Motor neuron (in vitro differentiated cells): Measurements from ENCODE around the gene SP9. TPM values are rescaled to one million over a fixed set of nuclear protein-coding genes. Genes with fewer than 3 reads are reported as not detected.

ENCODE experiments used
- ATAC-seq, 8 experiments: fragments of 200-7000 bp; cut with Tn5 transposase; replicated peaks in 6 of 8; 2 replicates each; pipeline ENCODE4 v1.8.0; 2021; ENCODE audit warnings: mild to moderate bottlenecking in 8 of 8, moderate library complexity in 8 of 8
- H3K27ac ChIP-seq, 2 donors: fragments of 250-450 bp; sonication (Bioruptor Pico); 2 replicates each; pipeline ENCODE4 v1.9.0; 2021; ENCODE audit warnings: antibody characterized with exemption in 2 of 2, mild to moderate bottlenecking in 2 of 2, moderate library complexity in 1 of 2
- H3K4me1 ChIP-seq, 2 donors: fragments of 250-450 bp; sonication (Bioruptor Pico); replicated peaks in 1 of 2; 2 replicates each; pipeline ENCODE4 v1.6.1; 2021; ENCODE audit warnings: antibody characterized with exemption in 2 of 2, mild to moderate bottlenecking in 2 of 2, moderate library complexity in 1 of 2
- H3K4me3 ChIP-seq, 5 donors: fragments of 250-450 bp; sonication (Bioruptor Pico); 2 replicates each; pipeline ENCODE4 v1.9.0; 2021; ENCODE audit warnings: antibody characterized with exemption in 5 of 5, mild to moderate bottlenecking in 5 of 5, moderate library complexity in 4 of 5
- WGBS, 10 experiments: fragments of 450-650 bp; shearing (Covaris generic); methylation state at CpG; one replicate each; pipeline ENCODE4 v1.0.0; 2022; 5-methylcytosine and 5-hydroxymethylcytosine counted together
- in situ Hi-C, 9 experiments: fragments of 400-800 bp; cut with MboI; loops; one replicate each; pipeline ENCODE4 v1.15.0; 2021; ENCODE audit warnings: low sequenced_read_pairs in 9 of 9, low pct_unique_long_range_greater_than_20kb in 2 of 9; ENCODE audit not compliant: unreplicated experiment in 9 of 9
- total RNA-seq, 8 experiments: library from RNA; unstranded; fragments of 300-600 nt; gene quantifications; 2 replicates each; pipeline versions ENCODE4 v1.2.3 to v1.2.4, GENCODE V29; 2022

Gene SP9
- total RNA-seq: 10 to 100 TPM in 3 of 8 experiments, 1 to 10 TPM in 1, under 1 TPM in 2, not detected in 2; 0.15 to 13.2 (median 11.2) TPM

- ATAC-seq: peak; percentile 57 to 73 (median 68)
- Histone ChIP-seq H3K4me3 (peak within 1 kb of the TSS; percentile 42 to 61 (median 57)), H3K27ac (no peak within 1 kb of the TSS), H3K4me1 (peaks cover 25 to 31% of the 10 kb centered on the region in 2 donors)
- 0 to 1% (median 0%) methylated on average over 1 to 10 of the region's 44 CpGs; no CpG with 5 or more reads in 6 of the 10 experiments for WGBS, 10 experiments
- in situ Hi-C loops: loop anchor here in 6 of 9 experiments (25.0 kb wide), 5 partner anchors 98 to 1298 kb away; partner anchors contain the start of gene OLA1 (in 1 of the 6)
Measured at GRCh38 chr2:174334781-174335251, at the start of gene SP9. Gene SP9 (plus strand): TSS chr2:174334954. CDS start chr2:174335093, 139 bp downstream.

GRCh38 chr2:174286172-174286571 lies 48.6 kb upstream of the SP9 start:
- in situ Hi-C loops: no loop called here
- no peak overlapping the region for H3K4me3 ChIP-seq
- 45 to 100% (median 90%) methylated on average over 1 to 2 of the region's 2 CpGs; no CpG with 5 or more reads in 4 of the 10 experiments for WGBS, 10 experiments
- no peaks in the 10 kb centered on the region for H3K4me1 ChIP-seq
- ATAC-seq: no peak
- H3K27ac ChIP-seq: no peak overlapping the region

- Histone ChIP-seq H3K4me3 (no peak overlapping the region), H3K4me1 (no peaks in the 10 kb centered on the region), H3K27ac (no peak overlapping the region)
- in situ Hi-C loops: no loop called here
- ATAC-seq: no peak
- WGBS, 10 experiments: 0 to 100% (median 94%) methylated on average over 1 of the region's 1 CpG; no CpG with 5 or more reads in 2 of the 10 experiments
Measured at GRCh38 chr2:174292908-174293307, 41.8 kb upstream of the SP9 start.

- 25 to 100% (median 77%) methylated on average over 1 to 3 of the region's 3 CpGs; no CpG with 5 or more reads in 3 of the 10 experiments for WGBS, 10 experiments
- in situ Hi-C loops: no loop called here
- Histone ChIP-seq H3K27ac (no peak overlapping the region), H3K4me1 (no peaks in the 10 kb centered on the region), H3K4me3 (no peak overlapping the region)
- ATAC-seq: no peak
Measured at GRCh38 chr2:174300114-174300513, 34.6 kb upstream of the SP9 start.

GRCh38 chr2:174312581-174313234 lies 22.0 kb upstream of the SP9 start:
- no peak overlapping the region for H3K27ac ChIP-seq
- 60 to 100% (median 83%) methylated on average over 1 to 2 of the region's 2 CpGs; no CpG with 5 or more reads in 2 of the 10 experiments for WGBS, 10 experiments
- H3K4me3 ChIP-seq: no peak overlapping the region
- H3K4me1 ChIP-seq: peaks cover 0 to 4% of the 10 kb centered on the region in 2 donors
- in situ Hi-C loops: no loop called here
- ATAC-seq: peak in 1 of 8 experiments; percentile 19

GRCh38 chr2:174322149-174322548 lies 12.6 kb upstream of the SP9 start:
- 67 to 100% (median 94%) methylated on average over 1 of the region's 1 CpG; no CpG with 5 or more reads in 4 of the 10 experiments for WGBS, 10 experiments
- in situ Hi-C loops: no loop called here
- no peak for ATAC-seq

GRCh38 chr2:174322746-174323145 lies 12.0 kb upstream of the SP9 start:
- Histone ChIP-seq H3K4me3 (no peak overlapping the region), H3K4me1 (peaks cover 0 to 7% of the 10 kb centered on the region in 2 donors), H3K27ac (no peak overlapping the region)
- in situ Hi-C loops: no loop called here
- WGBS, 10 experiments: 0 to 100% (median 66%) methylated on average over 1 of the region's 1 CpG
- no peak for ATAC-seq

More at GRCh38 chr2:174322149-174322548, 12.6 kb upstream of the SP9 start:
- Histone ChIP-seq H3K4me1 (peaks cover 0 to 7% of the 10 kb centered on the region in 2 donors), H3K4me3 (no peak overlapping the region), H3K27ac (no peak overlapping the region)

GRCh38 chr2:174324530-174324929 lies 10.2 kb upstream of the SP9 start:
- Histone ChIP-seq H3K4me1 (peaks cover 17 to 21% of the 10 kb centered on the region in 2 donors), H3K27ac (no peak overlapping the region), H3K4me3 (no peak overlapping the region)
- 14 to 100% (median 69%) methylated on average over 1 to 2 of the region's 2 CpGs; no CpG with 5 or more reads in 3 of the 10 experiments for WGBS, 10 experiments
- in situ Hi-C loops: no loop called here
- ATAC-seq: no peak

- Histone ChIP-seq H3K4me3 (peak overlapping the region in 4 of 5 donors; percentile 18 to 32 (median 30)), H3K4me1 (peaks cover 21 to 22% of the 10 kb centered on the region in 2 donors), H3K27ac (no peak overlapping the region)
- WGBS, 10 experiments: 14 to 75% (median 51%) methylated on average over 1 to 16 of the region's 30 CpGs; no CpG with 5 or more reads in 1 of the 10 experiments
- in situ Hi-C loops: loop anchor here in 6 of 9 experiments (25.0 kb wide), 5 partner anchors 88 to 1288 kb away; partner anchors contain the start of gene OLA1 (in 1 of the 6)
- peak in 5 of 8 experiments; percentile 10 to 52 (median 27) for ATAC-seq
Measured at GRCh38 chr2:174325373-174326160, 9.2 kb upstream of the SP9 start.

GRCh38 chr2:174326161-174327020 lies 8.4 kb upstream of the SP9 start:
- Histone ChIP-seq H3K4me3 (peak overlapping the region; percentile 5 to 32 (median 29)), H3K27ac (no peak overlapping the region), H3K4me1 (peaks cover 27 to 30% of the 10 kb centered on the region in 2 donors)
- WGBS, 10 experiments: 0 to 40% (median 15%) methylated on average over 2 to 12 of the region's 63 CpGs; no CpG with 5 or more reads in 3 of the 10 experiments
- in situ Hi-C loops: loop anchor here in 6 of 9 experiments (25.0 kb wide), 5 partner anchors 89 to 1289 kb away; partner anchors contain the start of gene OLA1 (in 1 of the 6)
- peak in 7 of 8 experiments; percentile 31 to 57 (median 47) for ATAC-seq

GRCh38 chr2:174327021-174327840 lies 7.5 kb upstream of the SP9 start:
- in situ Hi-C loops: loop anchor here in 6 of 9 experiments (25.0 kb wide), 5 partner anchors 90 to 1290 kb away; partner anchors contain the start of gene OLA1 (in 1 of the 6)
- no peak overlapping the region for H3K27ac ChIP-seq
- peak in 4 of 8 experiments; percentile 5 to 40 (median 34) for ATAC-seq
- peak overlapping the region in 2 of 5 donors; percentile 30 to 32 for H3K4me3 ChIP-seq
- WGBS, 10 experiments: 0 to 59% (median 28%) methylated on average over 2 to 14 of the region's 41 CpGs; no CpG with 5 or more reads in 2 of the 10 experiments
- H3K4me1 ChIP-seq: peaks cover 27 to 38% of the 10 kb centered on the region in 2 donors
